A549 (cell line): ENCODE results near the gene NUDT16L1. TPM values are rescaled to one million over a fixed set of nuclear protein-coding genes. Genes with fewer than 3 reads are reported as not detected.

Experiments used
- ATAC-seq, 2 experiments: fragments of 200-7000 bp in 1 of 2; fragments of >200 bp in 1 of 2; cut with Nextera tagmentation in 1 of 2; cut with Tn5 transposase in 1 of 2; 3 replicates each; pipeline versions ENCODE4 v1.8.0 to v1.9.1; 2018 to 2020; ENCODE audit warnings: mild to moderate bottlenecking in 1 of 2, moderate library complexity in 1 of 2
- CTCF ChIA-PET: fragments of 300-600 bp; sonication (Branson Sonifier 250); formaldehyde crosslinking; extraction: SDS; loops from one replicate; lab custom pipeline; 2021; ENCODE audit warnings: antibody characterized with exemption, inconsistent platforms; lab: Yijun Ruan, JAX
- POLR2A ChIA-PET: fragments of 350-600 bp; formaldehyde crosslinking; extraction: SDS; loops from one replicate; lab custom pipeline; 2021; ENCODE audit warnings: antibody characterized with exemption, inconsistent platforms; lab: Yijun Ruan, JAX
- DNase-seq, 2 experiments: peaks; one replicate each; pipeline versions ENCODE4 v3.0.0 to v3.0.0-alpha.2; 2011 to 2016; ENCODE audit warnings: low read depth in 1 of 2, low spot score in 1 of 2
- FAIRE-seq: peaks from 2 replicates; lab custom pipeline; 2011; peaks lifted over from hg19 to GRCh38; lab: Jason Lieb, UNC
- H3K27ac ChIP-seq, 2 experiments: fragments of >200 bp; sonication (Bioruptor Twin); formaldehyde crosslinking; 3 replicates each; pipeline ENCODE4 v1.5.1; 2016 to 2017
- H3K4me1 ChIP-seq: fragments of >200 bp; sonication (Bioruptor Twin); formaldehyde crosslinking; 3 replicates; pipeline ENCODE4 v1.6.1; 2016
- H3K4me2 ChIP-seq: fragments of >200 bp; sonication (Bioruptor Twin); formaldehyde crosslinking; 3 replicates; pipeline ENCODE4 v1.6.1; 2016
- H3K4me3 ChIP-seq: fragments of >200 bp; sonication (Bioruptor Twin); formaldehyde crosslinking; 3 replicates; pipeline ENCODE4 v1.5.1; 2016
- H3K9me3 ChIP-seq: fragments of >200 bp; sonication (Bioruptor Twin); formaldehyde crosslinking; 3 replicates; pipeline ENCODE4 v1.6.1; 2016
- ATOH8 ChIP-seq: fragments of 250-450 bp; sonication (Bioruptor Pico); IDR thresholded peaks from 2 replicates; pipeline ENCODE4 v1.5.0; 2020; ENCODE audit warnings: low read depth, mild to moderate bottlenecking, moderate library complexity
- BCL3 ChIP-seq: fragments of >200 bp; sonication (Bioruptor Twin); formaldehyde crosslinking; IDR thresholded peaks from 3 replicates; pipeline ENCODE4 v1.6.1; 2016
- CBX8 ChIP-seq: fragments of 200-600 bp; sonication (generic); IDR thresholded peaks from 2 replicates; pipeline ENCODE4 v1.6.1; 2016
- CHD2 ChIP-seq: fragments of 150-350 bp; IDR thresholded peaks from 2 replicates; pipeline ENCODE4 v1.6.1; 2014; ENCODE audit warnings: low read length; ENCODE audit not compliant: partially characterized antibody
- CTCF ChIP-seq: fragments of >200 bp; sonication (Bioruptor Twin); formaldehyde crosslinking; IDR thresholded peaks from 3 replicates; pipeline ENCODE4 v1.5.1; 2016
- EP300 ChIP-seq, 2 experiments: fragments of >200 bp; sonication (Bioruptor Twin); formaldehyde crosslinking; IDR thresholded peaks; 2 replicates in 1 of 2; 3 replicates in 1 of 2; pipeline ENCODE4 v1.6.1; 2016 to 2017
- FOSB ChIP-seq: fragments of 250-450 bp; sonication (Bioruptor Pico); IDR thresholded peaks from 2 replicates; pipeline ENCODE4 v1.5.0; 2020; ENCODE audit warnings: mild to moderate bottlenecking, moderate library complexity
- FOSL2 ChIP-seq, 2 experiments: fragments of 450-650 bp in 1 of 2; fragments of >200 bp in 1 of 2; sonication (Bioruptor Twin) in 1 of 2; formaldehyde crosslinking; IDR thresholded peaks; 2 replicates each; pipeline versions ENCODE4 v1.5.0 to v1.6.1; 2016 to 2020; ENCODE audit warnings: mild to moderate bottlenecking in 1 of 2, moderate library complexity in 1 of 2
- JUNB ChIP-seq: fragments of >200 bp; sonication (Bioruptor Twin); formaldehyde crosslinking; IDR thresholded peaks from 2 replicates; pipeline ENCODE4 v1.6.1; 2016
- KDM5A ChIP-seq: fragments of 200-600 bp; sonication (generic); IDR thresholded peaks from 2 replicates; pipeline ENCODE4 v1.6.1; 2016; ENCODE audit warnings: antibody characterized with exemption, mild to moderate bottlenecking
- MAFK ChIP-seq: fragments of 450-650 bp; IDR thresholded peaks from 2 replicates; pipeline ENCODE4 v1.6.1; 2014; ENCODE audit not compliant: partially characterized antibody
- MAZ ChIP-seq: fragments of 150-350 bp; IDR thresholded peaks from 2 replicates; pipeline ENCODE4 v1.6.1; 2014; ENCODE audit warnings: antibody characterized with exemption, low read depth, low read length, borderline replicate concordance
- NFE2L2 ChIP-seq: fragments of 150-350 bp; conservative IDR thresholded peaks from 2 replicates; pipeline ENCODE4 v1.6.1; 2014; ENCODE audit warnings: low read length
- NPAS2 ChIP-seq: fragments of 250-450 bp; sonication (Bioruptor Pico); IDR thresholded peaks from 2 replicates; pipeline ENCODE4 v1.8.0; 2022; ENCODE audit warnings: mild to moderate bottlenecking, moderate library complexity, borderline replicate concordance
- PHF8 ChIP-seq: fragments of 200-600 bp; sonication (generic); IDR thresholded peaks from 2 replicates; pipeline ENCODE4 v1.6.1; 2016; ENCODE audit warnings: low read depth, mild to moderate bottlenecking, antibody characterized with exemption, moderate library complexity, borderline replicate concordance
- RAD21 ChIP-seq, 2 experiments: fragments of >200 bp in 1 of 2; sonication (Bioruptor Twin) in 1 of 2; formaldehyde crosslinking in 1 of 2; IDR thresholded peaks in 1 of 2; conservative IDR thresholded peaks in 1 of 2; 2 replicates in 1 of 2; 3 replicates in 1 of 2; pipeline ENCODE4 v1.6.1; 2012 to 2018; ENCODE audit warnings: inconsistent platforms in 1 of 2
- RCOR1 ChIP-seq: fragments of 150-350 bp; IDR thresholded peaks from 2 replicates; pipeline ENCODE4 v1.6.1; 2014; ENCODE audit warnings: antibody characterized with exemption, low read length, low read depth
- REST ChIP-seq: fragments of 200-600 bp; sonication (generic); IDR thresholded peaks from 2 replicates; pipeline ENCODE4 v1.6.1; 2016; ENCODE audit warnings: antibody characterized with exemption, mild to moderate bottlenecking, moderate library complexity
- SMC3 ChIP-seq: fragments of >200 bp; sonication (Bioruptor Twin); formaldehyde crosslinking; IDR thresholded peaks from 3 replicates; pipeline ENCODE4 v1.6.1; 2018; ENCODE audit warnings: inconsistent platforms
- SREBF2 ChIP-seq: fragments of 450-650 bp; IDR thresholded peaks from 2 replicates; pipeline ENCODE4 v1.6.1; 2014; ENCODE audit warnings: mild to moderate bottlenecking, moderate library complexity
- TFCP2L1 ChIP-seq: fragments of 250-450 bp; sonication (Bioruptor Pico); IDR thresholded peaks from 2 replicates; pipeline ENCODE4 v1.5.0; 2021; ENCODE audit warnings: mild to moderate bottlenecking
- TP53 ChIP-seq: fragments of 250-450 bp; sonication (Bioruptor Pico); IDR thresholded peaks from 2 replicates; pipeline ENCODE4 v1.5.0; 2021; ENCODE audit warnings: mild to moderate bottlenecking, moderate library complexity
- ZSCAN20 ChIP-seq: fragments of 250-450 bp; sonication (Bioruptor Pico); IDR thresholded peaks from 2 replicates; pipeline ENCODE4 v1.8.0; 2022; ENCODE audit warnings: mild to moderate bottlenecking, moderate library complexity
- WGBS: methylation state at CpG from one replicate; pipeline ENCODE4 v1.1.6; 2017; ENCODE audit errors: missing lambda C conversion rate; 5-methylcytosine and 5-hydroxymethylcytosine counted together
- polyA plus RNA-seq, 4 experiments: library from polyadenylated mRNA; depleted of rRNA in 3 of 4; stranded (reverse); fragments of >200 nt; fragmentation: RNase III in 1 of 4; extraction: RNeasy Plus Mini Kit Qiagen cat#74134 plus additional on column Dnase treatment in 1 of 4; gene quantifications; 2 replicates in 3 of 4; 3 replicates in 1 of 4; pipeline ENCODE4 v1.2.3, GENCODE V29; 2011 to 2017
- TF ChIP-seq, protein P1 (sequence below): fragments of 450-650 bp; IDR thresholded peaks from 2 replicates; pipeline ENCODE4 v1.6.1; 2014; ENCODE audit warnings: antibody characterized with exemption
- TF ChIP-seq, protein P2 (sequence below): IDR thresholded peaks from 2 replicates; pipeline ENCODE4 v1.6.1; 2012; ENCODE audit warnings: low read depth, borderline replicate concordance

Gene NUDT16L1
- polyA plus RNA-seq, 2 of the 4 experiments (the other 2 are of a cell fraction), result 15.5 to 22.9 TPM

DNA sequence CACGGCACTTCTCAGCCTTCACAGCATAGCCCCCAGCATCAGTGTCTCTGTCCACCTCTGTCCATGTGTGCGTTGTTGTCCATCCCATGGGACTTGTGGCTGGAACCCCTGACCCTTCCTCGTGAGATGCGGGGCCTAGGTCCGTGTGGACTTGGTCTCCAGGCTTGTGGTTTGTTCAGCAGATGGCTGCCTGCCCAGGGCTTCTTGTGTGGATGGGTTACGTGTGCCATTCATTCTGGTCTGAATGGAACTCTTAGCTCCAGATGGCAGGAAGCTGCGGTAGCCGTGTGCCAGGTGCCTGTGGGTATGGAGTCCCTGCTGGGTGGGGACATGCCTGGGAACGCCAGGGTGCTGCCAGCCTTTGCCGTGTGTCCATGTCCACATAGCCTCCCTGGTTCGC, 31.7 kb upstream of the NUDT16L1 start:
- no peak overlapping the region for H3K4me3 ChIP-seq
- FAIRE-seq (no peak), DNase-seq (no peak), ATAC-seq (no peak)
- TF ChIP-seq FOSB (no peak), PHF8 (no peak), MAZ (no peak), TFCP2L1 (CRISPR knock-in tag) (no peak), ATOH8 (CRISPR knock-in tag) (no peak), EP300 (IDR thresholded peaks at IDR 0.05) (no peak), SREBF2 (no peak), RAD21 (conservative IDR thresholded peaks at IDR 0.05 in 1 of 2, IDR thresholded peaks at IDR 0.05 in 1 of 2) (no peak), CHD2 (no peak), NFE2L2 (no peak), JUNB (no peak), SMC3 (no peak), RCOR1 (no peak), ZSCAN20 (CRISPR knock-in tag) (no peak), MAFK (no peak), FOSL2 (IDR thresholded peaks at IDR 0.05) (no peak), FOSL2 (CRISPR knock-in tag; IDR thresholded peaks at IDR 0.05) (no peak), CBX8 (no peak), BCL3 (no peak)
- TF ChIP-seq, protein P1, sequence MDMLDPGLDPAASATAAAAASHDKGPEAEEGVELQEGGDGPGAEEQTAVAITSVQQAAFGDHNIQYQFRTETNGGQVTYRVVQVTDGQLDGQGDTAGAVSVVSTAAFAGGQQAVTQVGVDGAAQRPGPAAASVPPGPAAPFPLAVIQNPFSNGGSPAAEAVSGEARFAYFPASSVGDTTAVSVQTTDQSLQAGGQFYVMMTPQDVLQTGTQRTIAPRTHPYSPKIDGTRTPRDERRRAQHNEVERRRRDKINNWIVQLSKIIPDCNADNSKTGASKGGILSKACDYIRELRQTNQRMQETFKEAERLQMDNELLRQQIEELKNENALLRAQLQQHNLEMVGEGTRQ, result no peak
- TF ChIP-seq, protein P2, sequence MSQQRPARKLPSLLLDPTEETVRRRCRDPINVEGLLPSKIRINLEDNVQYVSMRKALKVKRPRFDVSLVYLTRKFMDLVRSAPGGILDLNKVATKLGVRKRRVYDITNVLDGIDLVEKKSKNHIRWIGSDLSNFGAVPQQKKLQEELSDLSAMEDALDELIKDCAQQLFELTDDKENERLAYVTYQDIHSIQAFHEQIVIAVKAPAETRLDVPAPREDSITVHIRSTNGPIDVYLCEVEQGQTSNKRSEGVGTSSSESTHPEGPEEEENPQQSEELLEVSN, result no peak
- POLR2A ChIA-PET, result no interaction called here
- no peak overlapping the region for H3K4me2 ChIP-seq
- CTCF ChIA-PET, result interaction anchor here (1.2 to 1.8 kb wide), 2 partner anchors 11 to 38 kb away, joined by 4 to 8 read pairs; partner anchors contain the start of gene MGRN1
- peaks cover 19% of the 10 kb centered on the region for H3K4me1 ChIP-seq
- 88% methylated on average over 11 of the region's 11 CpGs for WGBS
- H3K9me3 ChIP-seq, result no peaks in the 10 kb centered on the region
- H3K27ac ChIP-seq, result no peak overlapping the region

- no peak for FAIRE-seq
- DNase-seq, result no peak
- ATAC-seq, result peak in 1 of 2 experiments; percentile 34; a peak in 3 of 6 replicates
- peaks cover 19% of the 10 kb centered on the region for H3K4me1 ChIP-seq
- H3K27ac ChIP-seq, result peak overlapping the region in 1 of 2 experiments; percentile 65; a peak in 2 of 6 replicates
- WGBS, result 77% methylated on average over 5 of the region's 5 CpGs
- H3K4me2 ChIP-seq, result no peak overlapping the region
- H3K4me3 ChIP-seq, result no peak overlapping the region
- no peaks in the 10 kb centered on the region for H3K9me3 ChIP-seq
- CTCF ChIA-PET, result no interaction called here
- POLR2A ChIA-PET, result no interaction called here
- TF ChIP-seq TP53 (no peak), BCL3 (no peak), REST (no peak), NPAS2 (no peak), CTCF (no peak), CHD2 (no peak), SMC3 (no peak), KDM5A (no peak), ATOH8 (CRISPR knock-in tag) (no peak), RAD21 (conservative IDR thresholded peaks at IDR 0.05 in 1 of 2, IDR thresholded peaks at IDR 0.05 in 1 of 2) (no peak)
Observed at GRCh38 chr16:4663465-4663776, 29.9 kb upstream of the NUDT16L1 start.
